SK-N-SH treated with all-trans-retinoic acid at 6 μM for 48 hours (cell line): Measurements from ENCODE around the gene N4BP2.

Experiments used
- ARNTL ChIP-seq: fragments of 450-650 bp; formaldehyde crosslinking; IDR thresholded peaks from 2 replicates; pipeline ENCODE4 v1.5.0; 2020; ENCODE audit warnings: low read depth, mild to moderate bottlenecking, moderate library complexity, borderline replicate concordance
- CREB5 ChIP-seq: fragments of 250-450 bp; sonication (Bioruptor Pico); IDR thresholded peaks from 2 replicates; pipeline ENCODE4 v1.5.1; 2020; ENCODE audit warnings: low read depth, mild to moderate bottlenecking, moderate library complexity
- ESRRG ChIP-seq: fragments of 250-450 bp; sonication (Bioruptor Pico); IDR thresholded peaks from 2 replicates; pipeline ENCODE4 v1.6.1; 2021; ENCODE audit warnings: mild to moderate bottlenecking
- PATZ1 ChIP-seq: fragments of 250-450 bp; sonication (Bioruptor Pico); IDR thresholded peaks from 2 replicates; pipeline ENCODE4 v1.8.0; 2020; ENCODE audit warnings: mild to moderate bottlenecking, moderate library complexity, borderline replicate concordance
- SNAI2 ChIP-seq: fragments of 250-450 bp; sonication (Bioruptor Pico); IDR thresholded peaks from 2 replicates; pipeline ENCODE4 v1.5.0; 2020; ENCODE audit warnings: mild to moderate bottlenecking, moderate library complexity
- TOX ChIP-seq: fragments of 250-450 bp; sonication (Bioruptor Pico); IDR thresholded peaks from 2 replicates; pipeline ENCODE4 v1.8.0; 2021; ENCODE audit warnings: mild to moderate bottlenecking, moderate library complexity, borderline replicate concordance
- TSHZ2 ChIP-seq: fragments of 250-450 bp; sonication (Bioruptor Pico); IDR thresholded peaks from 2 replicates; pipeline ENCODE4 v1.5.0; 2020; ENCODE audit warnings: mild to moderate bottlenecking, moderate library complexity
- ZFP30 ChIP-seq: fragments of 450-650 bp; formaldehyde crosslinking; IDR thresholded peaks from 2 replicates; pipeline ENCODE4 v1.5.0; 2022; ENCODE audit warnings: mild to moderate bottlenecking, moderate library complexity

- TF ChIP-seq ARNTL (CRISPR knock-in tag) = no peak
- no peak for TF ChIP-seq ESRRG (CRISPR knock-in tag)
- no peak for TF ChIP-seq PATZ1 (CRISPR knock-in tag)
- no peak for TF ChIP-seq TSHZ2 (CRISPR knock-in tag)
- no peak for TF ChIP-seq SNAI2 (CRISPR knock-in tag)
- no peak for TF ChIP-seq TOX
- no peak for TF ChIP-seq ZFP30 (CRISPR knock-in tag)
- no peak for TF ChIP-seq CREB5
Measured at GRCh38 chr4:40187386-40187906, 130.8 kb downstream of the N4BP2 start.
